ENCODE results near the gene KIF4A.

- TF ChIP-seq EZH2 (IDR thresholded peaks at IDR 0.05; ENCODE audit: borderline replicate concordance, control insufficient read depth, low read depth, low read length) (no peak), CEBPB (IDR thresholded peaks at IDR 0.05; ENCODE audit: borderline replicate concordance in 1 of 2, low read depth in 2 of 2, low read length in 2 of 2) (no peak), MLLT1 (IDR thresholded peaks at IDR 0.05) (no peak), CTCF (IDR thresholded peaks at IDR 0.05 in 2 of 3, conservative IDR thresholded peaks at IDR 0.05 in 1 of 3; ENCODE audit: control insufficient read depth in 2 of 3, extremely low read depth in 1 of 3, insufficient read depth in 1 of 3, low read depth in 3 of 3, low read length in 3 of 3) (no peak), POLR2A (IDR thresholded peaks at IDR 0.05; ENCODE audit: low read depth, low read length) (no peak)
These were observed 48.4 kb downstream of the KIF4A start for GRCh38 chrX:70338290-70338689.

Data from GM12878 (cell line).